Fibroblast of lung (primary cell): ENCODE results near the gene PDE1A. TPM values are rescaled to one million over a fixed set of nuclear protein-coding genes. Genes with fewer than 3 reads are reported as not detected.

ENCODE experiments used
- DNase-seq, 2 donors: peaks; one replicate each; pipeline versions ENCODE4 v3.0.0 to v3.0.0-alpha.2; 2010; ENCODE audit warnings: low read depth in 2 of 2
- H2AFZ ChIP-seq: 2 replicates; pipeline ENCODE4 v1.5.1; 2012; ENCODE audit warnings: low read length, control low read depth, inconsistent platforms
- H3K27ac ChIP-seq: 2 replicates; pipeline ENCODE4 v1.5.1; 2011; ENCODE audit warnings: low read length, control low read depth; ENCODE audit not compliant: insufficient read depth
- H3K27me3 ChIP-seq: 2 replicates; pipeline ENCODE4 v1.5.1; 2011; ENCODE audit warnings: mild to moderate bottlenecking, low read length; ENCODE audit not compliant: control insufficient read depth, insufficient read depth
- H3K36me3 ChIP-seq: 2 replicates; pipeline ENCODE4 v1.5.1; 2011; ENCODE audit warnings: low read length; ENCODE audit not compliant: control insufficient read depth, insufficient read depth
- H3K4me1 ChIP-seq: 2 replicates; pipeline ENCODE4 v1.5.1; 2011; ENCODE audit warnings: low read length; ENCODE audit not compliant: control insufficient read depth, insufficient read depth; ENCODE audit errors: extremely low read depth
- H3K4me2 ChIP-seq: 2 replicates; pipeline ENCODE4 v1.5.1; 2011; ENCODE audit warnings: low read length, control low read depth; ENCODE audit not compliant: insufficient read depth; ENCODE audit errors: extremely low read depth
- H3K4me3 ChIP-seq, 4 experiments: fragments of 200-600 bp in 1 of 4; sonication (generic) in 1 of 4; replicated peaks in 1 of 4; 2 replicates each; pipeline ENCODE4 v1.5.1; 2011 to 2016; ENCODE audit warnings: low read length in 4 of 4, low read depth in 3 of 4, mild to moderate bottlenecking in 3 of 4, control low read depth in 2 of 4, inconsistent platforms in 1 of 4, mixed read lengths in 1 of 4; ENCODE audit not compliant: insufficient read depth in 1 of 4; ENCODE audit errors: control extremely low read depth in 1 of 4
- H3K79me2 ChIP-seq: 2 replicates; pipeline ENCODE4 v1.5.1; 2012; ENCODE audit warnings: mild to moderate bottlenecking, low read length, inconsistent platforms; ENCODE audit not compliant: control insufficient read depth, insufficient read depth
- H3K9ac ChIP-seq: 2 replicates; pipeline ENCODE4 v1.5.1; 2011; ENCODE audit warnings: mild to moderate bottlenecking, low read length, control low read depth; ENCODE audit not compliant: insufficient read depth
- H3K9me3 ChIP-seq: 2 replicates; pipeline ENCODE4 v1.5.1; 2012; ENCODE audit warnings: low read depth, low read length; ENCODE audit not compliant: control insufficient read depth, insufficient read depth
- H4K20me1 ChIP-seq: 2 replicates; pipeline ENCODE4 v1.5.1; 2011; ENCODE audit warnings: low read length; ENCODE audit not compliant: control insufficient read depth, insufficient read depth; ENCODE audit errors: extremely low read depth
- CTCF ChIP-seq, 2 donors: IDR thresholded peaks in 1 of 2; conservative IDR thresholded peaks in 1 of 2; 1 replicate in 1 of 2; 2 replicates in 1 of 2; pipeline ENCODE4 v1.5.1; 2011 to 2012; ENCODE audit warnings: low read length in 2 of 2, control low read depth in 1 of 2, inconsistent platforms in 1 of 2, low read depth in 1 of 2, mild to moderate bottlenecking in 1 of 2
- EZH2 ChIP-seq: IDR thresholded peaks from 2 replicates; pipeline ENCODE4 v1.5.1; 2012; ENCODE audit warnings: low read length, control low read depth, mild to moderate bottlenecking; ENCODE audit errors: missing control alignments
- polyA plus RNA-seq, 2 donors: library from polyadenylated mRNA; depleted of rRNA in 1 of 2; stranded (reverse) in 1 of 2; unstranded in 1 of 2; fragments of >200 nt; gene quantifications; 2 replicates each; pipeline ENCODE4 v1.2.1, GENCODE V29; 2011 to 2012; ENCODE audit warnings: missing spikeins in 1 of 2
- total RNA-seq: library from RNA; depleted of rRNA; stranded (reverse); fragments of >200 nt; gene quantifications from 2 replicates; pipeline ENCODE4 v1.2.1, GENCODE V29; 2014

PDE1A gene
- total and polyA plus RNA-seq, 2 donors (not counting 1 experiment from before 2014, with no cell fraction given), result 4.0 to 7.1 TPM

- Histone ChIP-seq H3K4me1 (no peaks in the 10 kb centered on the region), H3K27ac (no peak overlapping the region), H3K9me3 (no peaks in the 10 kb centered on the region), H4K20me1 (no peaks in the 10 kb centered on the region), H3K79me2 (no peaks in the 10 kb centered on the region), H3K27me3 (no peaks in the 10 kb centered on the region), H2AFZ (no peak overlapping the region), H3K4me3 (no peak overlapping the region), H3K4me2 (no peak overlapping the region), H3K9ac (no peak overlapping the region), H3K36me3 (no peaks in the 10 kb centered on the region)
- peak; percentile 27 to 45 for DNase-seq
- no peak for TF ChIP-seq EZH2
- TF ChIP-seq CTCF (conservative IDR thresholded peaks at IDR 0.05 in 1 of 2, IDR thresholded peaks at IDR 0.05 in 1 of 2; ENCODE audit: low read depth in 1 of 2, low read length in 2 of 2), result no peak
Measured at GRCh38 chr2:182318466-182319220, 108.2 kb downstream of the PDE1A start.

DNA sequence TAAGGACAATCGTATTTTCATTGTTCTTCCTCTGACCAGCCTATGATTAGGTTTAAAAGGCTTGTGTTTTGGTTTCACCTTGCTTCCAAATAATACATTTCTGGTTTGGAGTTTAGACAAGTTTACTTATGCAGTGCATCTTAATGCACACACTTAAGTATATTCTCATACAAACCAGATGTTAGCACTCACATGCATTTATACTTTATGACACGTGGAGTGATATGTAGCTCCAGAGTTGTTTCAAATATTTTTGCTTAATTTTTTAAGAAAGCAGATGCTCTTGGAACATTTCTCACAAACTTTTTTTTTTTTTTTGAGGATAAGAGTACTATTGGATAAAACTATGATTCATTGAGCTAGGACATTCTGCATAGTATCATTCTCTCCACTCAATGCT lies 109.9 kb downstream of the PDE1A start:
- Histone ChIP-seq H4K20me1 (no peaks in the 10 kb centered on the region), H3K27me3 (no peaks in the 10 kb centered on the region), H2AFZ (no peak overlapping the region), H3K27ac (no peak overlapping the region), H3K4me2 (no peak overlapping the region), H3K36me3 (no peaks in the 10 kb centered on the region), H3K9ac (no peak overlapping the region), H3K79me2 (no peaks in the 10 kb centered on the region), H3K4me3 (no peak overlapping the region), H3K9me3 (no peaks in the 10 kb centered on the region), H3K4me1 (no peaks in the 10 kb centered on the region)
- peak in 1 of 2 donors; percentile 15 for DNase-seq
- no peak for TF ChIP-seq EZH2
- TF ChIP-seq CTCF (conservative IDR thresholded peaks at IDR 0.05 in 1 of 2, IDR thresholded peaks at IDR 0.05 in 1 of 2; ENCODE audit: low read depth in 1 of 2, low read length in 2 of 2), result no peak

DNA sequence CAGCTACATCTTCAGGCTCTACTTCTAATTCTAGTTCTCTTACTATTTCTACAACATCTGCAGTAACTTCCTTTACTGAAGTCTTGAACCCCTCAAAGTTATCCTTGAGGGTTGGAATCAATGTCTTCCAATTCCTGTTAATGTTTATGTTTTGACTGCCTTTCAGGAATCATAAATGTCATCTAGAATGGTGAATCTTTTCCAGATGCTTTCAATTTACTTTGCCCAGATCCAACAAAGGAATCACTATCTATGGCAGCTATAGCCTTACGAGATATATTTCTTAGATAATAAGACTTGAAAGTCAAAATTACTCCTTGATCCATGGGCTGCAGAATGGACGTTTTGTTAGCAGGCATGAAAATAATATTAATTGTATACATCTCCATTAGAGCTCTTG lies 123.9 kb downstream of the PDE1A start:
- Histone ChIP-seq H4K20me1 (no peaks in the 10 kb centered on the region), H3K4me2 (no peak overlapping the region), H3K27ac (no peak overlapping the region), H3K27me3 (no peaks in the 10 kb centered on the region), H3K4me3 (no peak overlapping the region), H3K36me3 (no peaks in the 10 kb centered on the region), H3K4me1 (no peaks in the 10 kb centered on the region), H3K79me2 (no peaks in the 10 kb centered on the region), H3K9ac (no peak overlapping the region), H3K9me3 (no peaks in the 10 kb centered on the region), H2AFZ (no peak overlapping the region)
- DNase-seq, result no peak
- no peak for TF ChIP-seq EZH2
